D721Med (cell line): ENCODE measurements around the gene CMIP.

Experiments used
- DNase-seq: peaks from one replicate; pipeline ENCODE4 v3.0.0; 2011; ENCODE audit warnings: low spot score; ENCODE audit not compliant: insufficient read length
- FAIRE-seq: peaks from 2 replicates; lab custom pipeline; 2011; peaks lifted over from hg19 to GRCh38; lab: Jason Lieb, UNC
- CTCF ChIP-seq: IDR thresholded peaks from 2 replicates; pipeline ENCODE4 v1.5.1; 2012; ENCODE audit warnings: mild to moderate bottlenecking, control low read depth; ENCODE audit not compliant: insufficient read depth; ENCODE audit errors: missing control alignments

CMIP gene

GRCh38 chr16:81710596-81710995 lies 266.0 kb downstream of the CMIP start:
- no peak for TF ChIP-seq CTCF
- FAIRE-seq (no peak), DNase-seq (no peak)

GRCh38 chr16:81711657-81712319 lies 267.2 kb downstream of the CMIP start:
- FAIRE-seq: no peak
- no peak for TF ChIP-seq CTCF
- no peak for DNase-seq

- no peak for TF ChIP-seq CTCF
- FAIRE-seq (no peak), DNase-seq (no peak)
Observed at GRCh38 chr16:81712681-81713080, 268.1 kb downstream of the CMIP start.

GRCh38 chr16:81713295-81713772 lies 268.7 kb downstream of the CMIP start:
- FAIRE-seq (no peak), DNase-seq (no peak)
- TF ChIP-seq CTCF: no peak

GRCh38 chr16:81713796-81714195 lies 269.2 kb downstream of the CMIP start:
- FAIRE-seq (no peak), DNase-seq (no peak)
- TF ChIP-seq CTCF: no peak

GRCh38 chr16:81714583-81714982 lies 270.0 kb downstream of the CMIP start:
- DNase-seq: no peak
- no peak for TF ChIP-seq CTCF
- FAIRE-seq: no peak

- no peak for DNase-seq
- no peak for FAIRE-seq
- TF ChIP-seq CTCF: no peak
Observed at GRCh38 chr16:81715358-81716196, 271.0 kb downstream of the CMIP start.
